Stimulated activated CD4-positive, alpha-beta T cell treated with anti-CD3 and anti-CD28 coated beads, Interleukin-4, amount 100 ng/mL, for 24 hours (primary cell): Measurements from ENCODE around the gene TPSD1.
"Not testable (repeated sequence)": the region's sequence is repeated elsewhere in the genome, so short reads cannot be mapped to it uniquely, and the experiment has no call there.

Experiments used
- DNase-seq: peaks from one replicate; pipeline ENCODE4 v3.0.0-alpha.2; 2020

TPSD1 gene

GRCh38 chr16:1243907-1244850 lies 11.7 kb upstream of the TPSD1 start:
- DNase-seq = not testable (repeated sequence)

- no peak for DNase-seq
These were observed 11.0 kb upstream of the TPSD1 start for GRCh38 chr16:1244881-1245280.

GRCh38 chr16:1245452-1246020 lies 10.3 kb upstream of the TPSD1 start:
- no peak for DNase-seq

- DNase-seq = not testable (repeated sequence)
These were observed 7.8 kb upstream of the TPSD1 start for GRCh38 chr16:1247903-1248537.

- not testable (repeated sequence) for DNase-seq
These were observed 6.7 kb upstream of the TPSD1 start for GRCh38 chr16:1249031-1249755.

- DNase-seq = not testable (repeated sequence)
These were observed 2.0 kb upstream of the TPSD1 start for GRCh38 chr16:1253701-1254364.

- DNase-seq = not testable (repeated sequence)
These were observed 1.0 kb upstream of the TPSD1 start for GRCh38 chr16:1254821-1255220.

- DNase-seq = not testable (repeated sequence)
These were observed 516 bp downstream of the TPSD1 start for GRCh38 chr16:1256296-1256873.

- DNase-seq = no peak
These were observed 1.0 kb downstream of the TPSD1 start for GRCh38 chr16:1256874-1257322.

- no peak for DNase-seq
These were observed 1.8 kb downstream of the TPSD1 start for GRCh38 chr16:1257561-1258224.

- no peak for DNase-seq
These were observed 2.3 kb downstream of the TPSD1 start for GRCh38 chr16:1258225-1258600.

GRCh38 chr16:1258906-1259759 lies 3.3 kb downstream of the TPSD1 start:
- DNase-seq = no peak

GRCh38 chr16:1259760-1260068 lies 3.8 kb downstream of the TPSD1 start:
- no peak for DNase-seq

- DNase-seq = no peak
These were observed 4.3 kb downstream of the TPSD1 start for GRCh38 chr16:1260101-1260680.

GRCh38 chr16:1261131-1261892 lies 5.4 kb downstream of the TPSD1 start:
- no peak for DNase-seq

- no peak for DNase-seq
These were observed 6.5 kb downstream of the TPSD1 start for GRCh38 chr16:1262210-1262845.

GRCh38 chr16:1262846-1263221 lies 7.0 kb downstream of the TPSD1 start:
- no peak for DNase-seq

- DNase-seq = no peak
These were observed 7.9 kb downstream of the TPSD1 start for GRCh38 chr16:1263591-1264344.
